HepG2 (cell line): Measurements from ENCODE around the gene ABCD2. TPM values are rescaled to one million over a fixed set of nuclear protein-coding genes. Genes with fewer than 3 reads are reported as not detected.

Experiments used
- ATAC-seq: fragments of 200-7000 bp; cut with Tn5 transposase; 3 replicates; pipeline ENCODE4 v1.9.1; 2020; ENCODE audit warnings: mild to moderate bottlenecking, moderate library complexity
- BruUV-seq: library from RNA; stranded (reverse); fragments of 400-500 nt; replicated peaks from 2 replicates; lab custom pipeline; 2021; lab: Mats Ljungman, UMichigan
- CTCF ChIA-PET: fragments of 300-600 bp; formaldehyde crosslinking; extraction: SDS; loops from one replicate; lab custom pipeline; 2021; ENCODE audit warnings: low total read pairs, inconsistent platforms, low intra/inter-chr PET ratio; lab: Yijun Ruan, JAX
- POLR2A ChIA-PET: fragments of 350-600 bp; sonication (Branson Sonifier 250); formaldehyde crosslinking; loops from one replicate; lab custom pipeline; 2020; ENCODE audit warnings: antibody characterized with exemption, inconsistent platforms; lab: Yijun Ruan, JAX
- DNase-seq: peaks from one replicate; pipeline ENCODE4 v3.0.0-alpha.2; 2015; ENCODE audit warnings: low spot score
- FAIRE-seq: peaks from 3 replicates; lab custom pipeline; 2011; peaks lifted over from hg19 to GRCh38; lab: Jason Lieb, UNC
- H2AFZ ChIP-seq: one replicate; pipeline ENCODE4 v1.6.1; 2011; ENCODE audit warnings: low read length, inconsistent platforms
- H3K27ac ChIP-seq: fragments of 300-600 bp; 3 replicates; pipeline ENCODE4 v1.8.0; 2011; ENCODE audit warnings: mixed run types, mild to moderate bottlenecking, mixed read lengths, low read length, inconsistent platforms; ENCODE audit not compliant: insufficient read depth; ENCODE audit errors: extremely low read length
- H3K27me3 ChIP-seq, 2 experiments: fragments of 200-600 bp in 1 of 2; 2 replicates in 1 of 2; 3 replicates in 1 of 2; pipeline versions ENCODE4 v1.6.0 to v1.8.0; 2011; ENCODE audit warnings: low read length in 2 of 2, mild to moderate bottlenecking in 2 of 2, moderate library complexity in 2 of 2, inconsistent platforms in 1 of 2; ENCODE audit not compliant: insufficient read depth in 2 of 2, control insufficient read depth in 1 of 2
- H3K36me3 ChIP-seq, 2 experiments: fragments of 200-600 bp in 1 of 2; replicated peaks in 1 of 2; 2 replicates in 1 of 2; 3 replicates in 1 of 2; pipeline versions ENCODE4 v1.5.1 to v1.8.0; 2011; ENCODE audit warnings: low read length in 2 of 2, inconsistent platforms in 1 of 2; ENCODE audit not compliant: insufficient read depth in 2 of 2, control insufficient read depth in 1 of 2
- H3K4me1 ChIP-seq: 2 replicates; pipeline ENCODE4 v1.5.1; 2012; ENCODE audit warnings: low read length, inconsistent platforms; ENCODE audit not compliant: insufficient read depth
- H3K4me2 ChIP-seq: 2 replicates; pipeline ENCODE4 v1.6.0; 2011; ENCODE audit warnings: low read depth, low read length, inconsistent platforms
- H3K4me3 ChIP-seq, 3 experiments: fragments of 200-600 bp in 1 of 3; sonication (generic), shearing (Covaris generic) in 1 of 3; replicated peaks in 1 of 3; 2 replicates each; pipeline ENCODE4 v1.5.1; 2011 to 2016; ENCODE audit warnings: low read length in 3 of 3, inconsistent platforms in 2 of 3, low read depth in 2 of 3, mild to moderate bottlenecking in 2 of 3, control low read depth in 1 of 3, mixed read lengths in 1 of 3; ENCODE audit not compliant: insufficient read depth in 1 of 3
- H3K79me2 ChIP-seq: one replicate; pipeline ENCODE4 v1.6.1; 2011; ENCODE audit warnings: low read length, inconsistent platforms; ENCODE audit not compliant: insufficient read depth
- H3K9ac ChIP-seq: 2 replicates; pipeline ENCODE4 v1.6.0; 2011; ENCODE audit warnings: mild to moderate bottlenecking, low read depth, low read length, inconsistent platforms; ENCODE audit not compliant: insufficient read depth
- H3K9me3 ChIP-seq: 2 replicates; pipeline ENCODE4 v1.5.1; 2012; ENCODE audit warnings: mild to moderate bottlenecking, low read length
- H4K20me1 ChIP-seq: 2 replicates; pipeline ENCODE4 v1.6.0; 2011; ENCODE audit warnings: inconsistent platforms, mild to moderate bottlenecking, low read length, moderate library complexity; ENCODE audit not compliant: insufficient read depth
- HNF4G ChIP-seq, 2 experiments: sonication (generic) in 1 of 2; formaldehyde crosslinking in 1 of 2; IDR thresholded peaks; 2 replicates each; pipeline versions ENCODE4 v1.4.0 to v1.6.1; 2011 to 2020; ENCODE audit warnings: borderline replicate concordance in 2 of 2, low read depth in 2 of 2, mild to moderate bottlenecking in 2 of 2, low read length in 1 of 2, missing genetic modification reagents in 1 of 2, moderate library complexity in 1 of 2
- ISL2 ChIP-seq: sonication (generic); formaldehyde crosslinking; IDR thresholded peaks from 2 replicates; pipeline ENCODE4 v1.5.0; 2020; ENCODE audit warnings: missing genetic modification reagents
- NCOA5 ChIP-seq: sonication (generic); formaldehyde crosslinking; IDR thresholded peaks from 2 replicates; pipeline ENCODE4 v1.4.0; 2020; ENCODE audit warnings: missing genetic modification reagents
- RBAK ChIP-seq: sonication (generic); formaldehyde crosslinking; IDR thresholded peaks from 2 replicates; pipeline ENCODE4 v1.5.1; 2020; ENCODE audit warnings: mild to moderate bottlenecking, missing genetic modification reagents
- ZBTB40 ChIP-seq, 2 experiments: fragments of 450-650 bp in 1 of 2; sonication (generic) in 1 of 2; formaldehyde crosslinking in 1 of 2; IDR thresholded peaks; 2 replicates each; pipeline versions ENCODE4 v1.6.1 to v1.8.0; 2016 to 2022; ENCODE audit warnings: antibody characterized with exemption in 1 of 2, mild to moderate bottlenecking in 1 of 2, missing genetic modification reagents in 1 of 2
- ZNF121 ChIP-seq: sonication (generic); formaldehyde crosslinking; IDR thresholded peaks from 2 replicates; pipeline ENCODE4 v1.5.0; 2020; ENCODE audit warnings: mild to moderate bottlenecking, missing genetic modification reagents
- ZNF136 ChIP-seq: sonication (generic); formaldehyde crosslinking; IDR thresholded peaks from 2 replicates; pipeline ENCODE4 v1.8.1; 2022; ENCODE audit warnings: low read depth, mild to moderate bottlenecking, moderate library complexity, missing genetic modification reagents
- ZNF7 ChIP-seq: IDR thresholded peaks from 2 replicates; pipeline ENCODE4 v1.6.1; 2016; ENCODE audit warnings: missing biosample characterization, missing genetic modification reagents
- WGBS: methylation state at CpG from one replicate; pipeline ENCODE4 v1.1.6; 2017; ENCODE audit warnings: low lambda C conversion rate; 5-methylcytosine and 5-hydroxymethylcytosine counted together
- in situ Hi-C: cut with HindIII; loops from 2 replicates; pipeline ENCODE4 v1.10.0; 2017; ENCODE audit warnings: low pct_unique_long_range_greater_than_20kb; ENCODE audit not compliant: extremely low pct_ligation_motif_present
- intact Hi-C: fragments of 100-400 bp; cut with micrococcal nuclease; formaldehyde crosslinking; loops from one replicate; pipeline ENCODE4 v1.10.0; 2022; ENCODE audit not compliant: unreplicated experiment
- polyA plus RNA-seq, 8 experiments: library from polyadenylated mRNA; depleted of rRNA in 3 of 8; stranded (reverse) in 7 of 8; unstranded in 1 of 8; fragments of >200 nt; fragmentation: Illumina TruSeq in 4 of 8; extraction: Trizol in 4 of 8; gene quantifications; 2 replicates each; pipeline versions ENCODE4 v1.2.1 to v1.2.3, GENCODE V29; 2011 to 2016; ENCODE audit warnings: low read depth in 4 of 8, missing spikeins in 1 of 8, mixed read lengths in 1 of 8; ENCODE audit not compliant: insufficient read depth in 1 of 8
- total RNA-seq, 5 experiments: library from RNA; depleted of rRNA; stranded (reverse); fragments of >200 nt; fragmentation: Illumina TruSeq; extraction: Trizol; gene quantifications; 2 replicates each; pipeline ENCODE4 v1.2.3, GENCODE V29; 2016; ENCODE audit warnings: low read depth in 1 of 5

Gene ABCD2
- total and polyA plus RNA-seq, 2 of the 13 experiments (the other 11 are each of a cell fraction or from before 2014, with no cell fraction given), result not detected

- H3K27me3 ChIP-seq, result no peaks in the 10 kb centered on the region
- CTCF ChIA-PET, result no interaction called here
- in situ Hi-C loops (loop anchor here (25.0 kb wide), 1 partner anchor 537 kb away; the partner anchor contains the start of gene SLC2A13), intact Hi-C loops (loop anchor here (1.0 kb wide), 1 partner anchor 30 kb away; no protein-coding TSS in a partner anchor)
- 3% methylated on average over 1 of the region's 1 CpG for WGBS
- BruUV-seq, result no TSS peak
- no peaks in the 10 kb centered on the region for H3K79me2 ChIP-seq
- ATAC-seq (no peak), DNase-seq (no peak), FAIRE-seq (no peak)
- H3K4me1 ChIP-seq, result no peaks in the 10 kb centered on the region
- no peaks in the 10 kb centered on the region for H4K20me1 ChIP-seq
- no peak overlapping the region for H3K4me3 ChIP-seq
- H3K4me2 ChIP-seq, result no peak overlapping the region
- H3K36me3 ChIP-seq, result no peaks in the 10 kb centered on the region
- H3K9ac ChIP-seq, result no peak overlapping the region
- no peak overlapping the region for H2AFZ ChIP-seq
- no peaks in the 10 kb centered on the region for H3K9me3 ChIP-seq
- TF ChIP-seq ZNF7 (CRISPR knock-in tag) (no peak), RBAK (CRISPR knock-in tag) (no peak), ZNF136 (no peak), ZBTB40 (IDR thresholded peaks at IDR 0.05) (no peak), ZBTB40 (CRISPR knock-in tag; IDR thresholded peaks at IDR 0.05) (no peak), ZNF121 (no peak), NCOA5 (no peak), ISL2 (CRISPR knock-in tag) (no peak), HNF4G (IDR thresholded peaks at IDR 0.05; ENCODE audit: borderline replicate concordance, low read depth, low read length) (no peak), HNF4G (CRISPR knock-in tag; IDR thresholded peaks at IDR 0.05; ENCODE audit: borderline replicate concordance, low read depth) (no peak)
- TF ChIP-seq, all 625 proteins: peak for 0
- POLR2A ChIA-PET, result no interaction called here
- no peak overlapping the region for H3K27ac ChIP-seq
Observed at GRCh38 chr12:39575498-39575875, 44.1 kb downstream of the ABCD2 start.
